HFFc6 (cell line): ENCODE results near the gene PPP3CA. TPM values are rescaled to one million over a fixed set of nuclear protein-coding genes. Genes with fewer than 3 reads are reported as not detected.

Experiments
- DNase-seq: peaks from one replicate; pipeline ENCODE4 v3.0.0-alpha.2; 2018
- H3K27ac Mint-ChIP-seq: 2 replicates; pipeline ENCODE4 v1.8.0; 2020; ENCODE audit warnings: mild to moderate bottlenecking, mixed read lengths
- H3K27me3 Mint-ChIP-seq: 2 replicates; pipeline ENCODE4 v1.8.0; 2021; ENCODE audit warnings: mild to moderate bottlenecking, moderate library complexity, mixed read lengths; ENCODE audit not compliant: insufficient read depth
- H3K36me3 Mint-ChIP-seq: 2 replicates; pipeline ENCODE4 v1.8.0; 2021; ENCODE audit warnings: low read depth, mixed read lengths
- H3K4me1 Mint-ChIP-seq: 2 replicates; pipeline ENCODE4 v1.8.0; 2020; ENCODE audit warnings: low read depth, mixed read lengths
- H3K4me3 Mint-ChIP-seq: 2 replicates; pipeline ENCODE4 v1.8.0; 2020; ENCODE audit warnings: mild to moderate bottlenecking, moderate library complexity, mixed read lengths
- H3K9me3 Mint-ChIP-seq: 2 replicates; pipeline ENCODE4 v1.8.0; 2020; ENCODE audit warnings: mild to moderate bottlenecking, mixed read lengths
- total RNA-seq, 6 experiments: library from RNA; stranded (reverse); fragmentation: NEBNext Ultra II Directional; extraction: Animal tissue kit (Norgen Biotek cat#: 25700); gene quantifications; 2 replicates in 1 of 6; 3 replicates in 5 of 6; pipeline ENCODE4 v1.2.3, GENCODE V29; 2021
- TF ChIP-seq, protein P1 (sequence below): fragments of 200-600 bp; sonication (generic); IDR thresholded peaks from 2 replicates; pipeline ENCODE4 v1.5.0; 2021; ENCODE audit warnings: antibody characterized with exemption, mild to moderate bottlenecking

Gene PPP3CA
- total RNA-seq, 6 experiments from 2014 or later: 45.9 to 59.6 (median 55.0) TPM

DNA sequence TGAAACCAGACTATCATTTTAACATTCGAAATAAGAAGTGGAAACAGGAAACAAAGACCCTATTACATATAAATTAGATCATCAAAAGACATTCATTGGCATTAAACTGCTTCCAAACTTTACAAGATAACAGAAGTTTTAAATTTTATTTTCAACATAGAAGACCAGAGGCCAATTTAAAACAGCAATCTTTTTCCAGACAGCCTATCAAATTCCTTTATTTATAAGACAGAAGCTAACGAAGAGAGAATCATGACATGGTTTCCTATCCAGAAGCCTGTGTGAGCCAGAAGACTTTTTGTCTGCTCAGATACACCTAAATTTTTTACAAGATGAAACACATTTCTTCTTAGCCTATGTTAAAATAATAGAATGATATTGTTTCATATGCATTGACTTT lies 291.9 kb downstream of the PPP3CA start:
- TF ChIP-seq, protein P1, sequence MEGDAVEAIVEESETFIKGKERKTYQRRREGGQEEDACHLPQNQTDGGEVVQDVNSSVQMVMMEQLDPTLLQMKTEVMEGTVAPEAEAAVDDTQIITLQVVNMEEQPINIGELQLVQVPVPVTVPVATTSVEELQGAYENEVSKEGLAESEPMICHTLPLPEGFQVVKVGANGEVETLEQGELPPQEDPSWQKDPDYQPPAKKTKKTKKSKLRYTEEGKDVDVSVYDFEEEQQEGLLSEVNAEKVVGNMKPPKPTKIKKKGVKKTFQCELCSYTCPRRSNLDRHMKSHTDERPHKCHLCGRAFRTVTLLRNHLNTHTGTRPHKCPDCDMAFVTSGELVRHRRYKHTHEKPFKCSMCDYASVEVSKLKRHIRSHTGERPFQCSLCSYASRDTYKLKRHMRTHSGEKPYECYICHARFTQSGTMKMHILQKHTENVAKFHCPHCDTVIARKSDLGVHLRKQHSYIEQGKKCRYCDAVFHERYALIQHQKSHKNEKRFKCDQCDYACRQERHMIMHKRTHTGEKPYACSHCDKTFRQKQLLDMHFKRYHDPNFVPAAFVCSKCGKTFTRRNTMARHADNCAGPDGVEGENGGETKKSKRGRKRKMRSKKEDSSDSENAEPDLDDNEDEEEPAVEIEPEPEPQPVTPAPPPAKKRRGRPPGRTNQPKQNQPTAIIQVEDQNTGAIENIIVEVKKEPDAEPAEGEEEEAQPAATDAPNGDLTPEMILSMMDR: no peak
- no peak for DNase-seq
- H3K9me3 Mint-ChIP-seq: no peaks in the 10 kb centered on the region
- no peaks in the 10 kb centered on the region for H3K4me1 Mint-ChIP-seq
- no peak overlapping the region for H3K27ac Mint-ChIP-seq
- H3K4me3 Mint-ChIP-seq: no peak overlapping the region
- H3K36me3 Mint-ChIP-seq: 0 out of 2 replicates have a peak, but pooled peaks cover 5% of the 10 kb centered on the region
- no peaks in the 10 kb centered on the region; the same call in 1 of the 2 replicates for H3K27me3 Mint-ChIP-seq

DNA sequence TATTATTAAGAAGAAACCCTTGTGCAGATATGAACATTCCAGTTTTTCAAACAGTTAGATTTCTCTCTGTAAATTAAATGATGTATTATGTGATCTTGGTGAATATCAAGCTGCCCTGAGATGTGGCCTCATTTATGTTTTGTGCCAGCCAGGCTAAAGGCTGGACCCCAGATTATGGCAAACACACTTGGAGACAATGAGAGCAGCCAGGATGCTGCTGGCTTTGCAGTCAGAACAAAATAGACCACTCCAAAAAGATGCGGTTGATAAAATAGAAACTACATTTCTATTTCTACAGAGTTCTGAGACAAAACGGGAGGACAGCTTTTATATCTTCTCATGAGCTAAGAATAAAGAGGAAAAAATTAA lies 296.5 kb downstream of the PPP3CA start:
- H3K4me3 Mint-ChIP-seq: no peak overlapping the region
- H3K27me3 Mint-ChIP-seq: no peaks in the 10 kb centered on the region; the same call in 1 of the 2 replicates
- H3K36me3 Mint-ChIP-seq: no peaks in the 10 kb centered on the region
- H3K27ac Mint-ChIP-seq: no peak overlapping the region
- no peaks in the 10 kb centered on the region for H3K9me3 Mint-ChIP-seq
- TF ChIP-seq, protein P1: no peak
- H3K4me1 Mint-ChIP-seq: no peaks in the 10 kb centered on the region
- DNase-seq: no peak

- no peak for DNase-seq
- no peaks in the 10 kb centered on the region for H3K4me1 Mint-ChIP-seq
- H3K9me3 Mint-ChIP-seq: no peaks in the 10 kb centered on the region
- no peaks in the 10 kb centered on the region for H3K36me3 Mint-ChIP-seq
- TF ChIP-seq, protein P1: no peak
- no peak overlapping the region for H3K27ac Mint-ChIP-seq
- H3K27me3 Mint-ChIP-seq: no peaks in the 10 kb centered on the region; the same call in 1 of the 2 replicates
- H3K4me3 Mint-ChIP-seq: no peak overlapping the region
Measured at GRCh38 chr4:101050088-101050836, 297.1 kb downstream of the PPP3CA start.

DNA sequence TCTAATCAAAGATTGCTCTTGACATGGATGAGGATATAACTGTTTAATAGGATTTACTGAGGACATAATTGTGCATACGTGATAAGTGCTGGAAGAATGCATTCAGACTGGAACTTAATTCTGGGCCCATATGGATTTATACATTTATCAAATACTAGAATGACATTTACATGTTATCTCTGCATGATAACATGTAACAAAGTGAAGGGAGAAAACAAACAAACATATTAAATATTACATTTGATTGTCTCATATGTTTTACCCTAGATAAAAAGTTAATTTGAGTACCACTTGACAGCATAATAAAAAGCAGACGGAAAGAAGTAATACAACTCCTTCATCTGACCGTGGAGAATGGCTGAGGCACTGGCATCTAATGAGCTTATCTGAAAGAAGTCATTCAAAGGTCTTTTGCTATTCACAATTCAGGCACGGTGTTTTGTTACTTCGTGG lies 297.8 kb downstream of the PPP3CA start:
- no peaks in the 10 kb centered on the region; the same call in 1 of the 2 replicates for H3K27me3 Mint-ChIP-seq
- TF ChIP-seq, protein P1: no peak
- H3K27ac Mint-ChIP-seq: no peak overlapping the region
- H3K4me3 Mint-ChIP-seq: no peak overlapping the region
- no peak for DNase-seq
- H3K9me3 Mint-ChIP-seq: no peaks in the 10 kb centered on the region
- H3K36me3 Mint-ChIP-seq: no peaks in the 10 kb centered on the region
- no peaks in the 10 kb centered on the region for H3K4me1 Mint-ChIP-seq

DNA sequence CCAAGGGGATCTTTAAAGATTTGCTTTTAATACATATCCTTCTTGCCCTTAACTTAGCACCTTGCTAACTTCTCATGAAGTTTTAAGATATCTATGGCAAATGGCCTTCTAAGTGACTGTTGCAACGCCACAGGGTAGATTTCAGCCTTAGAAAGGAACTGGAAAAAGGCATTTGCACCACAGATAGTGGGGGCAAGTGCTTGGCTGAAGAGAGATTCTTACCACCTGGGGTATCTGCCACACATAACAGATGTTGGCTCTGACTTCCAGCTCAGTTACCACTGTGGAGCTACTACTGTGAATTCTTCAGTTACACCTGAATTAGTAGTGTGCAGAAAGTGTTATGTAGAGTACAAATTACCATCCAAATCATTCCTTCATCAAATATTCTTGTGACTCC lies 302.6 kb downstream of the PPP3CA start:
- H3K9me3 Mint-ChIP-seq: no peaks in the 10 kb centered on the region
- no peaks in the 10 kb centered on the region for H3K4me1 Mint-ChIP-seq
- H3K36me3 Mint-ChIP-seq: no peaks in the 10 kb centered on the region
- TF ChIP-seq, protein P1: no peak
- no peak overlapping the region for H3K4me3 Mint-ChIP-seq
- DNase-seq: no peak
- no peaks in the 10 kb centered on the region for H3K27me3 Mint-ChIP-seq
- no peak overlapping the region for H3K27ac Mint-ChIP-seq
